Measurements from ENCODE around the gene RCC1.

- TF ChIP-seq FOXM1 (IDR thresholded peaks at IDR 0.05; ENCODE audit: borderline replicate concordance) (no peak), TARDBP (IDR thresholded peaks at IDR 0.05) (no peak), SUZ12 (IDR thresholded peaks at IDR 0.05) (no peak), PKNOX1 (IDR thresholded peaks at IDR 0.05) (no peak)
Measured at GRCh38 chr1:28578696-28579218, 72.9 kb downstream of the RCC1 start.

Measured in HEK293T (cell line).